Fibroblast of mammary gland (primary cell): Measurements from ENCODE around the gene SLC6A17.

Source experiments
- DNase-seq: peaks from one replicate; pipeline ENCODE4 v3.0.0-alpha.2; 2010; ENCODE audit warnings: low read depth
- H3K4me3 ChIP-seq: 2 replicates; pipeline ENCODE4 v1.5.1; 2011; ENCODE audit warnings: low read depth, mild to moderate bottlenecking, low read length, moderate library complexity; ENCODE audit not compliant: control insufficient read depth
- TF ChIP-seq, protein P1 (sequence below): conservative IDR thresholded peaks from 2 replicates; pipeline ENCODE4 v1.5.1; 2011; ENCODE audit warnings: low read depth, low read length, inconsistent platforms; ENCODE audit not compliant: control insufficient read depth, insufficient read depth

Gene SLC6A17

DNA sequence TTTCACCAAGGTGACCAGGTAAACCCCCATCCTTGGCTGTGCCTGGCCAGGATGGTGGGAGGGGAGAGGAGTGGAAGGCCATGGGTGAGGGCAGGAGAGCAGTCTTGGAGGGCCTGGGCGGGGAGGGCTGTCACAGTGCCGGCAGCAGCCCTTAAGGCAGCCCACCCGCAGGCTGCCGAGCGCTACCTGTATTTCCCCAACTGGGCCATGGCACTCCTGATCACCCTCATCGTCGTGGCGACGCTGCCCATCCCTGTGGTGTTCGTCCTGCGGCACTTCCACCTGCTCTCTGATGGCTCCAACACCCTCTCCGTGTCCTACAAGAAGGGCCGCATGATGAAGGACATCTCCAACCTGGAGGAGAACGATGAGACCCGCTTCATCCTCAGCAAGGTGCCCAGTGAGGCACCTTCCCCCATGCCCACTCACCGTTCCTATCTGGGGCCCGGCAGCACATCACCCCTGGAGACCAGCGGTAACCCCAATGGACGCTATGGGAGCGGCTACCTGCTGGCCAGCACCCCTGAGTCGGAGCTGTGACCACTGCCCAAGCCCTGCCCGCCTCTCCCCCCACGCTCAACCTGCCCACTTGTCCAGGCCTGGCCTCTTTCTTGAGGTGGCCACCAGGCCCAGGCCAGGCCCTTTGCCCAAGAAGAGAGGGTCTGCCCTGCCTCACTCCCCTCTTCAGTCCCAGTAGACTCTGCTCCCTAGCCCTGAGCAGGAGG lies 47.8 kb downstream of the SLC6A17 start:
- DNase-seq = no peak
- TF ChIP-seq, protein P1, sequence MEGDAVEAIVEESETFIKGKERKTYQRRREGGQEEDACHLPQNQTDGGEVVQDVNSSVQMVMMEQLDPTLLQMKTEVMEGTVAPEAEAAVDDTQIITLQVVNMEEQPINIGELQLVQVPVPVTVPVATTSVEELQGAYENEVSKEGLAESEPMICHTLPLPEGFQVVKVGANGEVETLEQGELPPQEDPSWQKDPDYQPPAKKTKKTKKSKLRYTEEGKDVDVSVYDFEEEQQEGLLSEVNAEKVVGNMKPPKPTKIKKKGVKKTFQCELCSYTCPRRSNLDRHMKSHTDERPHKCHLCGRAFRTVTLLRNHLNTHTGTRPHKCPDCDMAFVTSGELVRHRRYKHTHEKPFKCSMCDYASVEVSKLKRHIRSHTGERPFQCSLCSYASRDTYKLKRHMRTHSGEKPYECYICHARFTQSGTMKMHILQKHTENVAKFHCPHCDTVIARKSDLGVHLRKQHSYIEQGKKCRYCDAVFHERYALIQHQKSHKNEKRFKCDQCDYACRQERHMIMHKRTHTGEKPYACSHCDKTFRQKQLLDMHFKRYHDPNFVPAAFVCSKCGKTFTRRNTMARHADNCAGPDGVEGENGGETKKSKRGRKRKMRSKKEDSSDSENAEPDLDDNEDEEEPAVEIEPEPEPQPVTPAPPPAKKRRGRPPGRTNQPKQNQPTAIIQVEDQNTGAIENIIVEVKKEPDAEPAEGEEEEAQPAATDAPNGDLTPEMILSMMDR = no peak
- H3K4me3 ChIP-seq = no peak overlapping the region

- TF ChIP-seq, protein P1 = no peak
- no peak overlapping the region for H3K4me3 ChIP-seq
- DNase-seq = no peak
These were observed 48.5 kb downstream of the SLC6A17 start for GRCh38 chr1:110198746-110199145.

GRCh38 chr1:110200190-110200589 lies 49.9 kb downstream of the SLC6A17 start:
- DNase-seq = no peak
- TF ChIP-seq, protein P1 = no peak
- H3K4me3 ChIP-seq = no peak overlapping the region

DNA sequence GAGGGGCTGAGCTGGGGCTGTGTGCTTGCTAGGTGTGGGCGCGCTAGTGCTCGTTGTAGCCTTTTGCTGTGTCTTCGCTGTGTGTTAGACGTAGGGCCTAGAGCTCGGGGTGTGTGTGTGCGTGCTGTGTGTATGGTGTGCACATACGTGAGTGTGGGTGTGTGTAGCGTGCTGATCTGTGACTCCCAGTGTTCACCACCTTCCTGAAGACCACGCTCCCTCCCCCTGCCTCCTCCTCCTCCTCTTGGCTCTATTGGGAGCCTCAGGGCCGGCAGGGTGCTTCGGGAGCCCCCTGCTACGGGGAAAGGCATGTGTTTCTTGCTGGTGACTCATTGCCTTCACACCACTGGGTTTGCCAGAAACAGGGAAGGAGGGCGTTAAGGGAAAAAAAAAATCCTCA lies 50.4 kb downstream of the SLC6A17 start:
- no peak overlapping the region for H3K4me3 ChIP-seq
- TF ChIP-seq, protein P1 = no peak
- peak; percentile 36 for DNase-seq

DNA sequence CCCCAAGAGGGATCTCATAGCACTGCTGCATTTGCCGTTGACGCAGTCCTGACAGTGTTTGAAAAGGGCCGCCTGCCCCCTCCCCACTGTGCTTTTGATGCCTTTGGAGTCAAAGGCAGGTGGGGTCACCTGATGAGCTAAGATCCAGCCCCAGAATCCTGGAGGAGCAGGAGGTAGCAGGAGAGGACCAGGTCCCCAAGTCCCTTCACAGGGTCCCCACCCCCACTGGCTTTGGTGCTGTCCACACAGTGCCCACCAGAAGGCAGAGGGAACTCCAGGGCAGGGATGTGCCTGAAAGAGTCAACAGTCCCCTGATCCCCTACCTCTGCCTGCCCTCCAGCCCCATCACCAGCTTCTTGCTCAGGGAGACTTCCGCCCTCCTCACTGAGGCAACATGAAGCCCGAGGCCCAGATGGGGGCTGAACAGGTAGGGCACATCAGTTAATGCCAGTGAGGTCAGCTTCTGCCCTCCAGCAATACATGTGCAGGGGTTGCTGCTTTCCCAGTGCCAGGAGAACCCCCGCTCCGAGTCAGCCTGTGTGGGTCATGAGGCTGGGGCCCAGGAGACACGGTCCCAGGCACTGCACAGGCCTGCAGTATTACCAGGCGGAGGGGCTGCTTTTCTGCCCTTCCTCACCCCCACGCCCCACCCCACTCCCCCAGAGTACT lies 51.0 kb downstream of the SLC6A17 start:
- TF ChIP-seq, protein P1 = no peak
- H3K4me3 ChIP-seq = no peak overlapping the region
- no peak for DNase-seq

GRCh38 chr1:110203021-110203661 lies 52.8 kb downstream of the SLC6A17 start:
- peak; percentile 68 for DNase-seq
- no peak overlapping the region for H3K4me3 ChIP-seq
- TF ChIP-seq, protein P1 = peak; percentile 95
